ENCODE data around the gene CUL5.

CUL5 gene

DNA sequence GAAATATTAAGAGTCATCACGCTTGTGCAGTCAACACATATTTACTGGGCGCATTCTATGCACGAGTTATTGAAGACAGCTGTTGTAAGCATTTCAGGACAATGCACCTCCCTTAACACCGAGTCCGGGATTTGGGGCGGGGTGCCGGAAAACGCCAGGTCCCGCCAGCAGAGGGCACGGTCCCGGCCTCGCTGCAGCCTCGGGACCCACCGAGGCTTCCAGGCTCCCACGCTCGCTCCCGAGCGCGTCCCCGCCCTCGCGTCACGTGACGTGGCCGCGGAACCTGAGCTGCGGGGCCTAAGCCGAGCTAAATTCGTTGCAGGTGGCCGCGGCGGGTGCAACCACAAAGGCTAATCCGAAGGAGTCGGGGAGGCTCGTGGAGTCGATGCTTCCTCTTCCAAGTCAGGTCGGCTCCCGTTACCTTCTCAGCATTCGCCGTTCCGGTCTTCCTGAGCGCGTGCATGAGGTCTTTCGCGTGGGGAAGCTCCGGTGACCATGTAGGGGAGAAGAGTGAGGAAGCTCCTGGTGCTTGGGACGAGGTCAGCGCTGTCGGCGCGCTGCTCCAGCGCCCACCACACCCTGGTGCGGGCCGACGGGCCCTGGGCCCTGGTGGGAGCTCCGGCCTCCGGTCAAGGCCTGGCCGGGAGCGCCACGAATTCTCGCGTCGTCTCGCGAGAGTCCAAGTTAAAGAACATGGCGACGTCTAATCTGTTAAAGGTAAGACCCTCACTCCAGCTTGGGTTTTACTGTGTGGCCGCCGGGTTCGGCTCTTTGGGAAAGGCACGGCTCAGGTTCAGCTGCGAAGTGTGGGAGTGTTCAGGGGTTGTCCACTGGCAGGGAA lies at the start of gene CUL5:
Gene CUL5, plus strand, starts transcription at position 243 of the 841 bp plus-strand sequence. Its CDS starts 451 bp downstream, at position 694.
- Mint-ChIP-seq H3K4me3 (peak within 1 kb of the TSS; percentile 94), H3K9me3 (no peaks in the 10 kb centered on the region), H3K4me1 (ENCODE audit: low read depth) (peaks cover 17% of the 10 kb centered on the region), H3K27me3 (ENCODE audit: low read depth) (no peaks in the 10 kb centered on the region), H3K27ac (peak within 1 kb of the TSS; percentile 92), H3K36me3 (ENCODE audit: low read depth) (peaks cover 14% of the 10 kb centered on the region)
- DNase-seq (ENCODE audit: low spot score), result peak; percentile 90

DNA sequence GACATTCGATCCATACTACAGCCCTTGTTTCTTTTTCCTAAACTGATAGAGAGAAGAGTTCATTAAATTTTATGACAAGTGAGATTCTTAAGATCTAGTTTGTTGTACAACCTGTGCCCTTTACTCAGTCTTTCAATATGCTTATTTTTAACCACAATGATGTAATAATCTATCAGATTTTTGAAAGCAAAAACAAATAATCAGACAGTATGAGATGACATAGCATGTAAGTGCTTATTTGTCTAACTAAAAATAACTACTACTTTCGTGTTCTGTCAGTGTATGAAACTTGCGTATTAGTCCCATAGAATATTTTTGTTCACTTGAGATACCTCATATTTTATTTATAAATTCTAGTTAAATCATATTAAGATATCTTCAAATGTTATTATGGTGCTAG lies 47.2 kb upstream of the CUL5 start:
- DNase-seq (ENCODE audit: low spot score), result no peak
- no peaks in the 10 kb centered on the region for H3K4me1 Mint-ChIP-seq (ENCODE audit: low read depth)
- no peak overlapping the region for H3K27ac Mint-ChIP-seq
- no peak overlapping the region for H3K4me3 Mint-ChIP-seq
- H3K36me3 Mint-ChIP-seq (ENCODE audit: low read depth), result no peaks in the 10 kb centered on the region
- H3K9me3 Mint-ChIP-seq, result no peaks in the 10 kb centered on the region
- H3K27me3 Mint-ChIP-seq (ENCODE audit: low read depth), result peaks cover 6% of the 10 kb centered on the region

DNA sequence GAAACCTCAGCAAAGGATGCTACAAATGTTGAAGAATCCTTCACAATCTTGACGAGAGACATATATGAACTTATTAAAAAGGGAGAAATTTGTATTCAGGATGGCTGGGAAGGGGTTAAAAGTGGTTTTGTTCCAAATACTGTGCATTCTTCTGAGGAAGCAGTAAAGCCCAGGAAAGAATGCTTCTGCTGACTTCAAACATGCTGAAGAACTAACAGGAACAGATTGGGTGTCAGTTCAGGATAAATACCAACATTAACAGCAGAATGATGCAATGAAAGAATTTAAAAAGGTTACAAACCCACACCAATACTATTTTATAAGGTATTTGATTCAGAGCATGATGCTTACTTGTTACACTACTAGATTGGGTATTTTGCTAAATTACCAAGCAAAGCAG lies 46.5 kb upstream of the CUL5 start:
- Mint-ChIP-seq H3K36me3 (ENCODE audit: low read depth) (no peaks in the 10 kb centered on the region), H3K27ac (no peak overlapping the region), H3K4me3 (no peak overlapping the region), H3K4me1 (ENCODE audit: low read depth) (no peaks in the 10 kb centered on the region), H3K9me3 (no peaks in the 10 kb centered on the region), H3K27me3 (ENCODE audit: low read depth) (peaks cover 4% of the 10 kb centered on the region)
- no peak for DNase-seq (ENCODE audit: low spot score)

DNA sequence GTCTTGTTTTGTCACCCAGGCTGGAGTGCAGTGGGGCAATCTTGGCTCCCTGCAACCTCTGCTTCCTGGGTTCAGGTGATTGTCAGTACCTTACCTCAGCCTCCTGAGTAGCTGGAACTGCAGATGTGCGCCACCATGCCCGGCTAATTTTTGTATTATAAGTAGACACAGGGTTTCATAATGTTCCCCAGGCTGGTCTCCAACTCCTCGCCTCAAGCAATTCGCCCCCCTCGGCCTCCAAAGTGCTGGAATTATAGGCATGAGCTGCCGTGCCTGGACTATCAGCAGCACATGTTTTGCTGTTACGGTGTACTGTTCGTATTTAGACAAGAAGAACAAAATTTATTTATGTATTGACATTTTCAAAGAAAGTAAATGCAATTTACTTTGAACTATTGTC lies 45.6 kb upstream of the CUL5 start:
- Mint-ChIP-seq H3K4me3 (no peak overlapping the region), H3K9me3 (no peaks in the 10 kb centered on the region), H3K36me3 (ENCODE audit: low read depth) (no peaks in the 10 kb centered on the region), H3K4me1 (ENCODE audit: low read depth) (no peaks in the 10 kb centered on the region), H3K27ac (no peak overlapping the region), H3K27me3 (ENCODE audit: low read depth) (peaks cover 4% of the 10 kb centered on the region)
- no peak for DNase-seq (ENCODE audit: low spot score)

DNA sequence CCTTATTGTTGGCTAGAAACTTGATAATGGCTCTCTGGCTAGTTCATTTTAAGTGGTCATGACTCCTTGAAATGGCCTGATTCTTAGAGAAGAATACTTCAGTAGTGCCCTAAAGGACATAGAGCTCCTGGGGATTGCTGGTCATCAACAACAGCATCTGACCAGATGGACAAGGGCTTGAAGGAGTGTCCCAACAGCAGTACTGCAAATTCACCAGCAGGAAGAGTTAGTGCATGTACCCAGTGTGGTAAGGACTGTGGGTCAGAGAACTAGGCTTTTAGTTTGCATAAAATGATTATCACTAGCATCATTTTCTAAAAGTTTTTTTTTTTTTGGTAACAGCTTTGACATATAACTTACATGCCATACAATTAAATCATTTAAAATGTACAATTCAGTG lies 39.5 kb upstream of the CUL5 start:
- no peak for DNase-seq (ENCODE audit: low spot score)
- Mint-ChIP-seq H3K4me3 (no peak overlapping the region), H3K4me1 (ENCODE audit: low read depth) (no peaks in the 10 kb centered on the region), H3K27me3 (ENCODE audit: low read depth) (no peaks in the 10 kb centered on the region), H3K36me3 (ENCODE audit: low read depth) (no peaks in the 10 kb centered on the region), H3K27ac (no peak overlapping the region), H3K9me3 (no peaks in the 10 kb centered on the region)

DNA sequence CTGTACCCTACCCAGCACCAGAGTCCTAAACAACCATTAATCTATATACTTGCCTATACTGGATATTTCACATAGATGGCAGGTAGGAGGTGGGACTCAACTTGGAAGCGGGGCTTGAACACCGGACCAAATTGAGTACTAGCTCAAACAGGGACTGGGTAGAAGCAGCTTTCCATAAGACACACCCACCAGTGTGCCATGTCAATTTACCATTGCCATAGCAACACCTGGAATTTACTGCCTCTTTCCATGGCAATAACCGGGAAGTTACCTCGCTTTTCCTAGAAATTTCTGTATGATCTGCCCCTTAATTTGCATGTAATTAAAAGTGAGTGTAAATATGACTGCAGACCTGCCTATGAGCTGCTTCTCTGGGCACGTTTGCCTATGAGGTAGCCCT lies 38.6 kb upstream of the CUL5 start:
- Mint-ChIP-seq H3K36me3 (ENCODE audit: low read depth) (no peaks in the 10 kb centered on the region), H3K9me3 (no peaks in the 10 kb centered on the region), H3K27me3 (ENCODE audit: low read depth) (no peaks in the 10 kb centered on the region), H3K4me1 (ENCODE audit: low read depth) (no peaks in the 10 kb centered on the region), H3K27ac (no peak overlapping the region), H3K4me3 (no peak overlapping the region)
- DNase-seq (ENCODE audit: low spot score), result no peak

DNA sequence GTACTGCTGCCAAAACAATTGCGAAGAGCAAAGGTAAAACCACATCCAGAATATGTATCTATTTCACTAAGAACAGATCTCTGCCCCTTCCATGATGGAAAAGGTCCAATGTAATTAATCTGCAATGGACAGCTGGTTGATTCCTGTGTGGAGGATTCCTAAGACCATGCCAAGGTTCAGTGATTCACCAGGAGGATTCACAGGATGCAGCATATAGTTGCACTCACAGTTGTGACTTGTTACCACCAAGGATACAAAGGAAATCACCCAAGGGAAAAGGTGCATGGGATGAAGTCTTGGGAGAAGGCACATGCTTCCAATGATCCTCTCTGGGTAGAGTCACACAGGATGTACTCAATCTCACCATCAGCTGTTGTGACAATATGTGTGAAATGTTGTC lies 35.1 kb upstream of the CUL5 start:
- Mint-ChIP-seq H3K36me3 (ENCODE audit: low read depth) (no peaks in the 10 kb centered on the region), H3K9me3 (no peaks in the 10 kb centered on the region), H3K4me1 (ENCODE audit: low read depth) (no peaks in the 10 kb centered on the region), H3K4me3 (no peak overlapping the region), H3K27ac (no peak overlapping the region), H3K27me3 (ENCODE audit: low read depth) (no peaks in the 10 kb centered on the region)
- DNase-seq (ENCODE audit: low spot score), result no peak

DNA sequence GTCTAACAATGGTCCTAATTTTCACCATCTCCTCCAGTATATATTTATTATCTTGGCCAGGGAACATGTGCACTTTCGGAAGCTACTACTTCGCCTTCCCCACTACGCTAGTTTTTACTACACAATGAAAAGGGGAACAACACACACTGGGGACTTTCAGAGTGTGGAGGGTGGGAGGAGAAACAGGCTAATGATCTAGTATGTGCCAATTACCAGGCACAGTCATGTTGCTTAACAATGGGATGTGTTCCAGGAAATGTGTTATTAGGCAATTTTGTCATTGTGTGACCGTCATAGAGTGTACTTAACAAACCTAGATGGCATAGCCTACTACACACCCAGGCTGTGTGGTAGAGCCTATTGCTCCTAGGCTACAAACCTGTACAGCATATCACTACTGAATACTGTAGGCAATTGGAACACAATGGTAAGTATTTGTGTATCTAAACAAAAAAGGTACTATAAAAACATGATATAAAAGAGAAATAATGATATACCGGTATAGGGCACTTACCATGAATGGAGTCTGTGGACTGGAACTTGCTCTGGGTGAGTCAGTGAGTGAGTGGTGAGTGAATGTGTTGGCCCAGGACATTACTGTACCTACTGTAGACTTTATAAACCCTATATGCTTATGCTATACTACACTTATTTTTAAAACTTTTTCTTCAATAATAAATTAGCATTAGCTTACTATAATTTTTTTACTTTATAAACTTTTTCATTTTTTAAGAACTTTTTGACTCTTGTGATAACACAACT lies 20.1 kb upstream of the CUL5 start:
- Mint-ChIP-seq H3K36me3 (ENCODE audit: low read depth) (no peaks in the 10 kb centered on the region), H3K9me3 (no peaks in the 10 kb centered on the region), H3K4me3 (no peak overlapping the region), H3K4me1 (ENCODE audit: low read depth) (no peaks in the 10 kb centered on the region), H3K27ac (no peak overlapping the region), H3K27me3 (ENCODE audit: low read depth) (no peaks in the 10 kb centered on the region)
- no peak for DNase-seq (ENCODE audit: low spot score)

DNA sequence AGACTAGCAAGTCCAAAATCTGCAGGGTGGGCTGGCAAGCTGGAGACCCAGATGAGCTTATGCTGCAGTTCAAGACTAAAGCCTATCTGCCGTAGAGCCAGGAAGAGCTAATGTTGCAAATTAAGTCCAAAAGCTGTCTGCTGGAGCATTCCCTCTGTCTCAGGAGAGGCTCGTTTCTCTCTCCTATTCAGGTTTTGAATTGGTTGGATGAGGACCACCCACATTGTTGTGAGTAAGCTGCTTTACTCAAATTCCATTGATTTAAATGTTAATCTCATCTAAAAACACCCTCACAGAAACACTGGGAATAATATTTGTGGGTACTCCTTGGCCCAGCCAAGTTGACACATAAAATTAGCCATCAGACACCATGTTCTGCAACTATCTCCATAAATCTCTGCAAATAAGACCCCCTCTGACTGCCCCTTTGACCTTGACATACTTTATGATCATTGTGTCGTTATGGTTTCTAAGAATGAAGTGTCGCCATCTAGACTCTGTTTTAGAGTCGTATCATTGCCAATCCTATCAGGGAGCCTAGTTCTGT lies 16.8 kb upstream of the CUL5 start:
- Mint-ChIP-seq H3K4me3 (no peak overlapping the region), H3K36me3 (ENCODE audit: low read depth) (no peaks in the 10 kb centered on the region), H3K27ac (no peak overlapping the region), H3K27me3 (ENCODE audit: low read depth) (peaks cover 5% of the 10 kb centered on the region), H3K4me1 (ENCODE audit: low read depth) (no peaks in the 10 kb centered on the region), H3K9me3 (no peaks in the 10 kb centered on the region)
- DNase-seq (ENCODE audit: low spot score), result no peak

DNA sequence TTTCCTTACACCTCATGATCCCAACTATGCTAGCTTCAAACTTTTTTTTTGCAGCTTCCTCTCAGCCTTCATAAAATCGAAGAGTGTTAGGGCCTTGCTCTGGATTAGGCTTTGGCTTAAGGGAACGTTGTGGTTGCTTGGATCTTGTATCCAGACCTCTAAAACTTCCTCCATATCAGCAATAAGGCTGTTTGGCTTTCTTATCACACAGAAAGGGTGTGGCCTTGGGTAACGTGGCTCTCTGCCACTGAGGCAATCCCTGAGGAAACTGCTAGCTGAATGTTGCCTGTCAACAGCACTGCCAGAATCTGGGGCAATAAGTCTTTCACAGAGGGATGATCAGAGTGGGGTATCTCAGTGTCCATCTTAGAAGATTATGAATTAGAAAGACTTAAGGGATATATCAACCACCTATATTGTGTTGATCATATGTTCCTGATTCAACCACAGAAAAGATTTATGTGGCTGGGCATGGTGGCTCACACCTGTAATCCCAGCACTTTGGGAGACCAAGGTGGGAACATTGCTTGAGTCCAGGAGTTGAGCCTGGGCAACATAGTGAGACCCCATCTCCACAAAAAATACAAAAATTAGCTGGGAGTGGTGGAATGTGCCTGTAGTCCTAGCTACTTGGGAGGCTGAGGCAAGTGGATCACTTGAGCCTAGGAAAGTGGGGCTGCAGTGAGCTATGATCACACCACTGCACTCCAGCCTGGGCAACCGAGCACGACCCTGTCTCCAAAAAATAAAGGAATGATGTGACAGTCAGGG lies 12.5 kb upstream of the CUL5 start:
- Mint-ChIP-seq H3K27ac (no peak overlapping the region), H3K9me3 (no peaks in the 10 kb centered on the region), H3K36me3 (ENCODE audit: low read depth) (no peaks in the 10 kb centered on the region), H3K4me1 (ENCODE audit: low read depth) (no peaks in the 10 kb centered on the region), H3K4me3 (no peak overlapping the region), H3K27me3 (ENCODE audit: low read depth) (peaks cover 6% of the 10 kb centered on the region)
- DNase-seq (ENCODE audit: low spot score), result no peak

DNA sequence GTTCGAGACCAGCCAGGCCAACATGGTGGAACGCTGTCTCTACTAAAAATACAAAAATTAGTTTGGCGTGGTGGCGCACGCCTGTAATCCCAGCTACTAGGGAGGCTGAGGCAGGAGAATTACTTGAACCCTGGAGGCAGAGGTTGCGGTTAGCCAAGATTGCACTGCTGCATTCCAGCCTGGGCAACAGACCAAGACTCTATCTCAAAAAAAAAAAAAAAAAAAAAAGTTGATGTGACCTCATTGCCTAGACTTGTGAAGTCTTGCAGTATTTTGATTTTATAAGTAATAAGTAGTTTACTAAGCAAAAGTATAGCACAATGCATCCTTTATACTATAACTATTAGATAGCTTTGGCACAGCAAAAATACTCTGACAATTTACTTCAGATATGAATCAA lies 9.9 kb upstream of the CUL5 start:
- Mint-ChIP-seq H3K4me3 (no peak overlapping the region), H3K9me3 (no peaks in the 10 kb centered on the region), H3K27me3 (ENCODE audit: low read depth) (peaks cover 8% of the 10 kb centered on the region), H3K36me3 (ENCODE audit: low read depth) (no peaks in the 10 kb centered on the region), H3K4me1 (ENCODE audit: low read depth) (no peaks in the 10 kb centered on the region), H3K27ac (no peak overlapping the region)
- DNase-seq (ENCODE audit: low spot score), result no peak

DNA sequence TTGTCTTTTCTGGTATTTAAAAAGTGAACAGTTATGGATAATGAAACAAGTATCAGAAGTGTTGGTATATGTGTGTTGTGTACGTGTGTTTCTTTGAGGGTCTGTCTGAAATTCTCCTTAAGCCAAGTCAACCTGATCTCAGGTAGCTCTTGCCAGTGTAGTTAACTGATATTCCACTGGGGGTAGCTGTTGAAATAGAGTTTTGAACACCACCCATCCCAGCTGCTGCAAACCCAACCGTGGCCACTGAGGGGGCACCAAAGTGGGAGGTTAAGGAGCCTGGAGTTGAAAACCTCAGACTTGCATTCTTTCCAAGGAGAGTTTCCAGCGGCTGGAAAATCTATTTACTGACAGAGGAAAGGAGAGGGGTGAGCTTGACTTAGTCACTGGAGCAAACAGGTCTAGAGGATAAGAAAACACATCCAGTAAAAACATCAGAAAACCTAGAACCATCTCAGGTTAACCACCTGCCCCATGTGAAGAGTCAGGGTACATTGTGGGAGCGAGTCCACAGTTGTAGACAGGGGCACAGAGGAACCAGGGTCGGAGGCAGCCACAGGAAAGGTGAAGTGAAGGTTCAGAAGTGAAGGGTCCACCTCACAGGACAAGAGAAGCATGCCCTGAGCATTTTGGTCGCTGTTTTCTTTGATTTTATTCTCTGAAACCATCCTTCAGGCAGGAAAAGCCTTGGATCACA lies 8.8 kb upstream of the CUL5 start:
- H3K27me3 Mint-ChIP-seq (ENCODE audit: low read depth), result peaks cover 6% of the 10 kb centered on the region
- no peaks in the 10 kb centered on the region for H3K9me3 Mint-ChIP-seq
- no peaks in the 10 kb centered on the region for H3K4me1 Mint-ChIP-seq (ENCODE audit: low read depth)
- no peak overlapping the region for H3K27ac Mint-ChIP-seq
- DNase-seq (ENCODE audit: low spot score), result no peak
- no peaks in the 10 kb centered on the region for H3K36me3 Mint-ChIP-seq (ENCODE audit: low read depth)
- no peak overlapping the region for H3K4me3 Mint-ChIP-seq

DNA sequence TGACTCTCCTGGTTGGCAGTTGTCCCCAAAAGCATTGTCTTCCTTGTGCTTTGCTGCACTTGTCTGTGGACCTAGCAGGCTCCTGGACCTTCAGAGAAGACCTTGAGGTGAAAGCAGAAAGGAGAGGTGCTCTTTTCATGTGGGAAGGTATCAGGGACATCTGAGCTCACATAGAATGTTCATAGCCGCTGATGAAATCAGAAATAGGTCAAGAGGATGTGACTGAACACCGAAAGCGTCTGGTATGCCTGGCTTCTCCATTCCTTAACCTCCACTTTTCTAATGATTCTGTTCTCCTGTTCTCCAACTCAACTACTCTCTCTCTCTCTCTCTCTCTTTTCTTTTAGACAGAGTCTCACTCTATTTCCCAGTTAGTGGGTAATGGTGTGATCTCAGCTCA lies 6.2 kb upstream of the CUL5 start:
- H3K4me3 Mint-ChIP-seq, result no peak overlapping the region
- H3K27me3 Mint-ChIP-seq (ENCODE audit: low read depth), result peaks cover 2% of the 10 kb centered on the region
- H3K36me3 Mint-ChIP-seq (ENCODE audit: low read depth), result no peaks in the 10 kb centered on the region
- H3K27ac Mint-ChIP-seq, result no peak overlapping the region
- H3K4me1 Mint-ChIP-seq (ENCODE audit: low read depth), result no peaks in the 10 kb centered on the region
- DNase-seq (ENCODE audit: low spot score), result no peak
- no peaks in the 10 kb centered on the region for H3K9me3 Mint-ChIP-seq
